ENCODE measurements around the gene ADAM30.
"Not testable (repeated sequence)": the region's sequence is repeated elsewhere in the genome, so short reads cannot be mapped to it uniquely, and the experiment has no call there.

DNA sequence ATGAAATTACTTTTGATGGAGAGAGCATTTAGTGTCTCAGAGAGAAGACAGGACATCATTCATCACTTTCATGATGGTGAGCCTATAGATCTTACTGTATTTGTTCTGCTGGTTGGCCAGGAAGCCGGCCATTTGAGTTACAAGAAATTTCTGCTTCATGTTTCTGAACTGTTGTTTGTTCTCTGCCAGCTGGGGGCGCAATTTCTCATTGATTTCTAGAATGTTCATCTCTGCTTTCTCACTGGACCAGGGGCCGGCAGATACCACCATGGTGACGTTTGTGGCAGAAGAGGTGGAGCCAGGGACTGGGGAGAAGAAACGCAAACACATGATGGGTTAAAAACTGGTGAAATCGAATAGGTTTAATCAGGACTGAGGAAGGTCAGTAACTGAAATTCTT, 52.1 kb downstream of the ADAM30 start:
- TF ChIP-seq, protein P1, sequence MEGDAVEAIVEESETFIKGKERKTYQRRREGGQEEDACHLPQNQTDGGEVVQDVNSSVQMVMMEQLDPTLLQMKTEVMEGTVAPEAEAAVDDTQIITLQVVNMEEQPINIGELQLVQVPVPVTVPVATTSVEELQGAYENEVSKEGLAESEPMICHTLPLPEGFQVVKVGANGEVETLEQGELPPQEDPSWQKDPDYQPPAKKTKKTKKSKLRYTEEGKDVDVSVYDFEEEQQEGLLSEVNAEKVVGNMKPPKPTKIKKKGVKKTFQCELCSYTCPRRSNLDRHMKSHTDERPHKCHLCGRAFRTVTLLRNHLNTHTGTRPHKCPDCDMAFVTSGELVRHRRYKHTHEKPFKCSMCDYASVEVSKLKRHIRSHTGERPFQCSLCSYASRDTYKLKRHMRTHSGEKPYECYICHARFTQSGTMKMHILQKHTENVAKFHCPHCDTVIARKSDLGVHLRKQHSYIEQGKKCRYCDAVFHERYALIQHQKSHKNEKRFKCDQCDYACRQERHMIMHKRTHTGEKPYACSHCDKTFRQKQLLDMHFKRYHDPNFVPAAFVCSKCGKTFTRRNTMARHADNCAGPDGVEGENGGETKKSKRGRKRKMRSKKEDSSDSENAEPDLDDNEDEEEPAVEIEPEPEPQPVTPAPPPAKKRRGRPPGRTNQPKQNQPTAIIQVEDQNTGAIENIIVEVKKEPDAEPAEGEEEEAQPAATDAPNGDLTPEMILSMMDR (IDR thresholded peaks at IDR 0.05), result not testable (repeated sequence)
- TF ChIP-seq POLR2A, POLR2AphosphoS5 (IDR thresholded peaks at IDR 0.05): not testable (repeated sequence)
